OCI-LY7 (cell line): ENCODE data around the gene PNLIPRP3. TPM values are rescaled to one million over a fixed set of nuclear protein-coding genes. Genes with fewer than 3 reads are reported as not detected.

Source experiments
- BruUV-seq: library from RNA; stranded (reverse); fragments of 400-500 nt; replicated peaks from 2 replicates; lab custom pipeline; 2021; lab: Mats Ljungman, UMichigan
- CTCF ChIA-PET: fragments of 300-600 bp; sonication (Branson Sonifier 250); formaldehyde crosslinking; loops from one replicate; lab custom pipeline; 2022; ENCODE audit warnings: antibody characterized with exemption; ENCODE audit not compliant: unreplicated experiment; lab: Charles Lee
- POLR2A ChIA-PET: fragments of 300-600 bp; sonication (Branson Sonifier 250); formaldehyde crosslinking; loops from one replicate; lab custom pipeline; 2022; ENCODE audit warnings: antibody characterized with exemption; lab: Charles Lee
- DNase-seq: peaks from one replicate; pipeline ENCODE4 v3.0.0-alpha.2; 2015; ENCODE audit warnings: low spot score
- H2AFZ ChIP-seq: fragments of 200-600 bp; sonication (generic), shearing (Covaris generic); 2 replicates; pipeline ENCODE4 v1.6.1; 2014; ENCODE audit warnings: mild to moderate bottlenecking, antibody characterized with exemption, low read length, moderate library complexity
- H3K27ac ChIP-seq: fragments of 200-600 bp; sonication (generic); 2 replicates; pipeline ENCODE4 v1.5.1; 2014; ENCODE audit warnings: mixed run types, low read depth, mild to moderate bottlenecking, moderate library complexity, low read length, inconsistent platforms; ENCODE audit not compliant: poor library complexity, severe bottlenecking
- H3K36me3 ChIP-seq: fragments of 200-600 bp; sonication (generic); 2 replicates; pipeline ENCODE4 v1.6.1; 2014; ENCODE audit warnings: mild to moderate bottlenecking, antibody characterized with exemption, low read length, moderate library complexity, mixed read lengths; ENCODE audit not compliant: insufficient read depth
- H3K4me1 ChIP-seq: fragments of 200-600 bp; sonication (generic); 2 replicates; pipeline ENCODE4 v1.5.1; 2014; ENCODE audit warnings: mild to moderate bottlenecking, low read length; ENCODE audit not compliant: insufficient read depth, poor library complexity, severe bottlenecking
- H3K4me2 ChIP-seq: fragments of 200-600 bp; sonication (generic); 2 replicates; pipeline ENCODE4 v1.6.1; 2014; ENCODE audit warnings: mild to moderate bottlenecking, low read length
- H3K4me3 ChIP-seq: fragments of 200-600 bp; sonication (generic); 2 replicates; pipeline ENCODE4 v1.5.1; 2014; ENCODE audit warnings: mild to moderate bottlenecking, low read depth, low read length; ENCODE audit not compliant: poor library complexity, severe bottlenecking
- H3K79me2 ChIP-seq: fragments of 200-600 bp; sonication (generic); 2 replicates; pipeline ENCODE4 v1.6.1; 2016; ENCODE audit warnings: low read depth, mild to moderate bottlenecking, low read length, moderate library complexity, mixed read lengths; ENCODE audit not compliant: insufficient read depth
- H3K9me2 ChIP-seq: fragments of 200-600 bp; sonication (generic); 2 replicates; pipeline ENCODE4 v1.6.1; 2016; ENCODE audit warnings: mild to moderate bottlenecking, low read length, mixed read lengths; ENCODE audit not compliant: insufficient read depth
- H3K9me3 ChIP-seq: fragments of 200-600 bp; sonication (generic); 2 replicates; pipeline ENCODE4 v1.6.1; 2014; ENCODE audit warnings: mild to moderate bottlenecking, mixed run types, low read length, mixed read lengths
- H4K20me1 ChIP-seq: fragments of 200-600 bp; sonication (generic); 2 replicates; pipeline ENCODE4 v1.6.1; 2014; ENCODE audit warnings: mild to moderate bottlenecking, antibody characterized with exemption, low read length, moderate library complexity, mixed read lengths; ENCODE audit not compliant: insufficient read depth
- CTCF ChIP-seq: fragments of 200-600 bp; sonication (generic); conservative IDR thresholded peaks from 2 replicates; pipeline ENCODE4 v1.5.1; 2014; ENCODE audit warnings: mild to moderate bottlenecking, antibody characterized with exemption, low read length, moderate library complexity, mixed read lengths
- EZH2phosphoT487 ChIP-seq: fragments of 200-600 bp; sonication (generic); IDR thresholded peaks from 2 replicates; pipeline ENCODE4 v1.6.1; 2018; ENCODE audit warnings: low read depth, borderline replicate concordance, mild to moderate bottlenecking, mixed run types, antibody characterized with exemption, low read length, moderate library complexity, mixed read lengths
- intact Hi-C: fragments of 100-400 bp; cut with micrococcal nuclease; formaldehyde crosslinking; loops from one replicate; pipeline ENCODE4 v1.10.0; 2022; ENCODE audit not compliant: unreplicated experiment
- total RNA-seq, 2 experiments: library from RNA; depleted of rRNA in 1 of 2; stranded (reverse); fragments of >200 nt in 1 of 2; shearing (Covaris generic) in 1 of 2; gene quantifications; 2 replicates each; pipeline ENCODE4 v1.2.3, GENCODE V29; 2014 to 2022

Gene PNLIPRP3
- total RNA-seq, 2 experiments from 2014 or later = not detected

- H3K79me2 ChIP-seq = no peaks in the 10 kb centered on the region
- BruUV-seq = no TSS peak
- no peak overlapping the region for H2AFZ ChIP-seq
- no peak overlapping the region for H3K4me3 ChIP-seq
- no peaks in the 10 kb centered on the region for H3K36me3 ChIP-seq
- no peaks in the 10 kb centered on the region for H3K9me2 ChIP-seq
- H3K27ac ChIP-seq = no peak overlapping the region
- DNase-seq = no peak
- intact Hi-C loops = no loop called here
- H3K4me2 ChIP-seq = no peak overlapping the region
- CTCF ChIA-PET = no interaction called here
- no peaks in the 10 kb centered on the region for H3K4me1 ChIP-seq
- TF ChIP-seq EZH2phosphoT487 (no peak), CTCF (no peak)
- no peaks in the 10 kb centered on the region for H3K9me3 ChIP-seq
- POLR2A ChIA-PET = no interaction called here
- H4K20me1 ChIP-seq = no peaks in the 10 kb centered on the region
These were observed 9.3 kb upstream of the PNLIPRP3 start for GRCh38 chr10:116418389-116418788.

- no peaks in the 10 kb centered on the region for H3K4me1 ChIP-seq
- H3K4me3 ChIP-seq = no peak overlapping the region
- H3K27ac ChIP-seq = no peak overlapping the region
- no peaks in the 10 kb centered on the region for H4K20me1 ChIP-seq
- no peak for DNase-seq
- ChIA-PET POLR2A (no interaction called here), CTCF (no interaction called here)
- no peak overlapping the region for H3K4me2 ChIP-seq
- no peak overlapping the region for H2AFZ ChIP-seq
- no peaks in the 10 kb centered on the region for H3K9me3 ChIP-seq
- no peaks in the 10 kb centered on the region for H3K9me2 ChIP-seq
- intact Hi-C loops = no loop called here
- BruUV-seq = no TSS peak
- H3K36me3 ChIP-seq = no peaks in the 10 kb centered on the region
- no peaks in the 10 kb centered on the region for H3K79me2 ChIP-seq
- TF ChIP-seq EZH2phosphoT487 (no peak), CTCF (no peak)
These were observed 5.8 kb upstream of the PNLIPRP3 start for GRCh38 chr10:116421815-116422214.

GRCh38 chr10:116429288-116429977 is 1.8 kb downstream of the PNLIPRP3 start:
- no peak overlapping the region for H3K4me3 ChIP-seq
- no peaks in the 10 kb centered on the region for H3K4me1 ChIP-seq
- intact Hi-C loops = no loop called here
- H3K9me3 ChIP-seq = no peaks in the 10 kb centered on the region
- no peak overlapping the region for H3K4me2 ChIP-seq
- no TSS peak for BruUV-seq
- no peak overlapping the region for H3K27ac ChIP-seq
- DNase-seq = no peak
- no peaks in the 10 kb centered on the region for H3K36me3 ChIP-seq
- CTCF ChIA-PET = no interaction called here
- POLR2A ChIA-PET = interaction anchor here (0.7 kb wide), 1 partner anchor 17 kb away, joined by 3 read pairs; no protein-coding TSS in a partner anchor
- no peak for TF ChIP-seq EZH2phosphoT487
- TF ChIP-seq CTCF = no peak
- H4K20me1 ChIP-seq = no peaks in the 10 kb centered on the region
- no peak overlapping the region for H2AFZ ChIP-seq
- H3K9me2 ChIP-seq = no peaks in the 10 kb centered on the region
- H3K79me2 ChIP-seq = no peaks in the 10 kb centered on the region
